HG03097 (cell line): ENCODE measurements around the gene AP5M1.
"Not testable (repeated sequence)": the region's sequence is repeated elsewhere in the genome, so short reads cannot be mapped to it uniquely, and the experiment has no call there.

Source experiments
- ATAC-seq: cut with Tn5 transposase; IDR thresholded peaks from one replicate; pipeline ENCODE4 v1.9.1; 2021; ENCODE audit not compliant: unreplicated experiment, low FRiP score

AP5M1 gene

DNA sequence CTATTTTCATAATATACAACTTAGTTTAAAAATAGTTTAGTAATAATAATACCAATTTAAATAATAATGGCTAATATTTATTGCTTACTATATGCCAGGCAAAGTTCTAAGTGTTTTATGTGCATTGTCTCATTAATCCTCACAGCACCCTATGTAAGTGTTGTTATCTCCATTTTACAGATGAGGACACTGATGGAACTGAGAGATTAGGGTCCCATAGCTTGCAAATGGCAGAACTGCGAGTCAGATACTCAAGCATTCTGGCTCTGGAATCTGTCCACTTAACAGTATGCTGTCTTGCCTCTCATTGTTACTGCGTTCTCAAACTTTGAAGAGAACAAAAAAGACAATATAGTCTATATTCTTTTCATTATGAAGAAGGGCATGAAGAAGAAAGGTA is 19.0 kb downstream of the AP5M1 start:
- ATAC-seq = no peak

DNA sequence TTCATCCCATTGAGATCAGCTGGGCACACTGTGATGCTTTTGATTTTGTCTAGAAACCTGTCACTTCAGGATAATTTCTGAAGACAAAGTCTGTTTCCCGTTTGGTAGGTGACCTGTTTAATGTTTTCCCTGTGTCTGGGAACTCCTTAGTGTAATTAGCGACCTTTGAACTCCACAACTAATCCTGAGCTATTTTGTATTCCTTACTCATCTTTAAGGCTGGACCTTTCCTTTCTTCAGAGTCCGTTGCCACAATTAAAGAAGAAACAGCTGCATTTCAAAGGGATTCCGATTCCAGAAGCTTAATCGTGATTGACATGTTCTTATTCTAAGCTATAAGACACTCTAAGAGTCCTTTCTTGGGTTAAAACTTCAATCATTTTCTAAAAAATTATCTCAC is 22.0 kb downstream of the AP5M1 start:
- no peak for ATAC-seq

- ATAC-seq = no peak
Measured at GRCh38 chr14:57291692-57292647, 23.2 kb downstream of the AP5M1 start.

DNA sequence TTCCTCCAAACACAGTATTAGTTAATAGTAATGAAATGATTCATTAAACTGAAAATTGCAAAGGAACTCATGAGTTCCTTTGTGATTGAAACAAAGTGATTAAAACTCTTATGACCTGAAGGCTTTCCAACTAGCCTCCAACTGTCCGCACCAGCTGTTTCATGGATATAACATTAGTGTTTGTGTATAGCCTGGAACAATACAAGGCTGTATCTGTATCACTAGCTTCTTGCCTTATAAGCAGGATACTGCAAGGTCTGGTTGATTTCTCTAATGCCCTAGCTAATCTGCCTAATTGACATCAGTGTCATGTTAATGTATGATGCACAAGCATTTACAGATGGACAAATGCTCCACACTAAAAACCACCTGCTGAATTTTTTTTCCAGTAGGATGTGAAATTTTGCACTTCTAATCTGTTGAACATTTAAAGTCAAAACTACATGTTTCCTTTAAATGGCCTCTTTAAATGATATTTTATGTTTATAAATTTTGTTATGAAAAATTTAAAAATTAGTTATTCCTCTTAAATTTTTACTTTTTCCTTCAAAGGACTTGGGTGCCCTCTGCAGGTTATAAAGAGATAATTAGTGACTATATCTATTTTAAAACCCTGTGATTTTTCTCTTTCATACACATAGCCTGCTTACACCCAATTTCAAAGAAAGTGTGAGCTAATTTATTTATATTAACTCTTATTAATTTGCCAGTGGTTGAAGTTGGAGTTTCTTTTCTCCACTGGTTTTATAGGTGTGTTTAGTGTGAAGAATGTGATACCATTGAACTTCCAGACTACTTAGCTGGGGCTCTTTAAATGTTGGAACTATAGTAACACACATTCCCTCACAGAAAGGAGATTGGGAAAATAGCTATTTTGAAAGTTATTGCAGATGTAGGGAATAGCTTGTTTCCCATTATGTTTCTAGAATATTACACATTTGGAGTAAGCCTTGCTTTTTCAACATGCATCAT is 25.4 kb downstream of the AP5M1 start:
- no peak for ATAC-seq

GRCh38 chr14:57295239-57295638 is 26.5 kb downstream of the AP5M1 start:
- no peak for ATAC-seq

GRCh38 chr14:57297852-57298251 is 29.1 kb downstream of the AP5M1 start:
- ATAC-seq = no peak

GRCh38 chr14:57299511-57299910 is 30.7 kb downstream of the AP5M1 start:
- no peak for ATAC-seq

GRCh38 chr14:57302883-57303282 is 34.1 kb downstream of the AP5M1 start:
- no peak for ATAC-seq

- ATAC-seq = no peak
Measured at GRCh38 chr14:57314396-57315089, 45.8 kb downstream of the AP5M1 start.

DNA sequence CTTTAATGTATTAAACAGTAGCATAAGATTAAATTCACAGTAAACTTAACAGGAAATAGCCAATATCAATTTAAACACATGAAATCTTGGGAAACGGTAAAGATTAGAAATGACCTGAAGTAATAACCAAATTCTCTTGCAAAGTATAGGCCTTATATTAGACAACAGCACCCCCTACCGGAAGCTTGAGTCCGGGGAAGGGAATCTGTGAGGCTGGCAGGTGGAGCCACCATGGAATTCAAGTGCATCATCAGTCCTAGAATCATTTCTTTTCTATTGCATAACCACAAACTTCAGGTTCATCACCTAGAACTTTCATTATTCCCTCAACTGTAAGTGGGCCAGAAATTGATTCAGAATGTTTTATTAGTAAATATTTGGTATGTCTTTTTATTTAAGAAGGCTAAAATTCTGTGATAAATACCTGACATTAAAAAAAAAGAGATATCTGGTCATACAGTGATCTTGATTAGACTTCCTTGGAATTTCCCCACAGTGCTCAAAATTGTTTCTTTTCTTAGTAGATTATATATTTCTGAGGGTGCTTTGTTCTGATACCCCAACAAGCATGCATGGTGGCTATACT is 48.6 kb downstream of the AP5M1 start:
- ATAC-seq = no peak

DNA sequence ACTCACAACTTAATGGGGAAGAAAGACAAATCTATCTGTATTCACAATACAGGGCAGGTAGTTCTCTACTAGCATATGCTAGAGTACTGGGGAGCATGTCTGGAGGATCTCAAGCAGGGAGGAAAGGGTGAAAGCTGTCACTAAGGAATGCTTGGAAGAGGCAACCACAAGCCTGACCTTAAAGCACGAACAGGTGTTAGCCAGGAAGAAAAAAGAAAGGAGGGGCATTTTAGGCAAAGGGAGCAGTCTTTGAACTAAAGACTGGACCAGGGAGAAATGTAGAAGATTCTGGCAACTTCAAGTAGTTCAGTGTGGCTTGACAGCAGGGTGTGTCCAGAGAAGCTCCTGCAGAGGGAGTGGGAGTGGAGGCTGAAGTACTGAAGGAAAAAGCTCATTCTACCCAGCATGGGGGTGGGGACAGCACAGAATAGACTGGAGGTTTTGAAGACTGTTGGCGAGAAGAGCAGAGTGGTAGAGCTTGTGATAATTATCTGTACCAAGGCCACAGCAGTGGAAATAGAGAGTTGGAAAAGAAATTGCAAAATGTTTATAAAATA is 50.9 kb downstream of the AP5M1 start:
- ATAC-seq = no peak

GRCh38 chr14:57323721-57324120 is 55.0 kb downstream of the AP5M1 start:
- ATAC-seq = no peak

- ATAC-seq = no peak
Measured at GRCh38 chr14:57326253-57326652, 57.5 kb downstream of the AP5M1 start.

DNA sequence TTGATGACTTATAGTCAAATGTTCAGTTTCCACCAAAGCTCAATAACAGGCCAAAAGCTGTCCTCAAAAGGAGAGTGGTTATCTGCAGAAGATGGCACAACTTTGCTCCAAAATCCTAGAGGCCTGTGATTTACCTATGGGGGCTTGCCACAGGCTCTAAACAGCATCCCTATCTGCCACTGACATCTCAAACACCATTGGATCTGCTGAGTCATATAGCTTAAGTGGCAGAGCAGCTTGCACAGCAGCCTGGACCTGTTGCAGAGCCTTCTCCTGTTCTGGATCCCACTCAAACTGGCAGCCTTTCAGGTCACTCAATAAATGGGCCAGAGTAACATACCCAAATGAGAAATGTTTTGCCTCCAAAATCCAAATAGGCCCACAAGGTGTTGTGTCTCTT is 61.1 kb downstream of the AP5M1 start:
- no peak for ATAC-seq

- not testable (repeated sequence) for ATAC-seq
Measured at GRCh38 chr14:57332475-57332874, 63.7 kb downstream of the AP5M1 start.

- not testable (repeated sequence) for ATAC-seq
Measured at GRCh38 chr14:57333726-57334125, 65.0 kb downstream of the AP5M1 start.

DNA sequence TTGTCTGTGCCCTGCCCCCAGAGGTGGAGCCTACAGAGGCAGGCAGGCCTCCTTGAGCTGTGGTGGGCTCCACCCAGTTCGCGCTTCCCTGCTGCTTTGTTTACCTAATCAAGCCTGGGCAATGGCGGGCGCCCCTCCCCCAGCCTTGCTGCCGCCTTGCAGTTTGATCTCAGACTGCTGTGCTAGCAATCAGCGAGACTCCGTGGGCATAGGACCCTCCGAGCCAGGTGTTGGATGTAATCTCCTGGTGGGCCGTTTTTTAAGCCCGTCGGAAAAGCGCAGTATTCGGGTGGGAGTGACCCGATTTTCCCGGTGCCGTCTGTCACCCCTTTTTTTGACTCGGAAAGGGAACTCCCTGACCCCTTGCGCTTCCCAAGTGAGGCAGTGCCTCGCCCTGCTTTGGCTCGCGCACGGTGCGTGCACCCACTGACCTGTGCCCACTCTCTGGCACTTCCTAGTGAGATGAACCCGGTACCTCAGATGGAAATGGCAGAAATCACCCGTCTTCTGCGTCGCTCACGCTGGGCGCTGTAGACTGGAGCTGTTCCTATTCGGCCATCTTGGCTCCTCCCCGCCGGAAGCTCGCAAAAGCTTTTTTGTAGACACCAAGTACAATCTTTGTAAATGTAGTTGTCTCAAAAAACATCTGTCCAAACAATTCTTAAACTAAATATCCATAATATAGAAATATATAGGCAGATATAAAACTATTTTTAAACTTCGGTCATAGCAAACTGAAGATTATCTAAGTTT is 75.0 kb downstream of the AP5M1 start:
- ATAC-seq = not testable (repeated sequence)

DNA sequence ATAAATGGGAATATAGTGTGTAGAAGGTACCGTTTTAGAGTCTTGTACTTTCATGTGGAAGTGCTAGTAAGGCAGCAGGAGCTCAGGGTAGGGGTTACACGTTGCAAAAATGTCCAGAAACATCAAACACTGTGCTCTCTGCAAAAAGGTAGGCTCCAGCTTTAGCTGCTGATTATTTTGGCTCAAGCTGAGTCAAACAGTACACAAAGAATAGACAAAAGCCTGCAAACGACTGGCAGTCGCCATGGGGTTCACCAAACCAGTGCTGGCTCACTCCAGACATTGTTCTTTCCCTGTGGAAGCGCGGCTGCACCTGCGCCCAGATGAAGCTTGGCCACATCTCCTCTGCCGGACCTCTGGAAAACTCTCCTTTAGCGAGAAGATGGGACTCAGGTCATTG is 76.3 kb downstream of the AP5M1 start:
- no peak for ATAC-seq

DNA sequence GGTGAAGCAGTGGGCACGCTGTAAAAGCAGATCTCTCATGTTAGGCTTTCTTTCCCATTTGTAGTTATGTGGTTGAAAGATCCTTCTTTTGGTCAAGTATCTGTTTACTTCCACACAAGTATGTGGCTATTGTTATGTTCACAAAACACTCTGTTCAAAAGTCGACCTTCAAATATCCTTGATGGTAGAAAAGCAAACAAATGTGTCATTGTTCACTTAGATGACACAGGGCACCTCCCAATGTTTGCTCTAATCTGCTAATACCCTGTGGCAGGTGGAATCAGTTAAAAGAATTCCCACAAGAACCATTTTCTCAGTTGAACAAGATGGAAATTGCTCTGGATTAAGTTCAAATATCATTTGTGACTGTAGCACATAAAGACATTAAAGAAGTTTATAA is 78.0 kb downstream of the AP5M1 start:
- ATAC-seq = no peak
